ENCODE results near the gene ECM2.

DNA sequence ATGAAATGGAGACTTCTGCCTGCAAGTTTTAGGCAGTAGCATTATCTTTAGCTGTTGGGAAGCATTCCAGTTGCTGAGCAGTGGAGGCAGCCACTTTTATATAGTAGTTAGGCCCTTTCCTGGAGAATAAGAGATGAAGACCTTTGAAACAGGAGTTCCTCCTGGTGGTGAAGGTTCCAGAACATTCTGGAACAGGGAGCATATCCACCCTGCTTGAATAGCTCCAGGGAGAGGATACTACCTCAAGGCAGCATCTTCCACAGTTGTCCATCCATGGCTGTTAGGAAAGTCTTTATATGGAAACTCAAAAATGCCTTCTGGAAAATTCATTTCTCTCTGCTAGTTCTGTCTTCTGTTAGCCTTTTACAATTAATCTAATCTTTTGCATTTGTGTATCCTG is 56.4 kb downstream of the ECM2 start:
- TF ChIP-seq CTCF (IDR thresholded peaks at IDR 0.05) (no peak), POLR2A (IDR thresholded peaks at IDR 0.05) (no peak), POLR2AphosphoS5 (IDR thresholded peaks at IDR 0.05) (peak in 1 of 4 donors; percentile 37)

Measured in sigmoid colon (tissue), 4 donors.